Stomach (tissue), 9 donors: ENCODE results near the gene DYSF. TPM values are rescaled to one million over a fixed set of nuclear protein-coding genes. Genes with fewer than 3 reads are reported as not detected.

Experiments
- DNase-seq, 2 donors: peaks; one replicate each; pipeline versions ENCODE4 v3.0.0 to v3.0.0-alpha.2; 2013 to 2019
- H3K27ac ChIP-seq, 5 donors: fragments of 200-600 bp in 4 of 5; sonication (generic) in 4 of 5; one replicate each; pipeline ENCODE4 v1.5.1; 2013 to 2019; ENCODE audit warnings: mild to moderate bottlenecking in 1 of 5, moderate library complexity in 1 of 5
- H3K27me3 ChIP-seq, 3 donors: fragments of 200-600 bp; sonication (generic); one replicate each; pipeline ENCODE4 v1.5.1; 2017 to 2019; ENCODE audit warnings: mixed run types in 1 of 3
- H3K36me3 ChIP-seq, 4 donors: fragments of 200-600 bp; sonication (generic); 1 replicate in 3 of 4; 2 replicates in 1 of 4; pipeline ENCODE4 v1.5.1; 2016 to 2019
- H3K4me1 ChIP-seq, 4 donors: fragments of 200-600 bp; sonication (generic); one replicate each; pipeline ENCODE4 v1.5.1; 2016 to 2019
- H3K4me3 ChIP-seq, 4 donors: fragments of 200-600 bp; sonication (generic) in 3 of 4; one replicate each; pipeline ENCODE4 v1.5.1; 2016 to 2019; ENCODE audit warnings: mild to moderate bottlenecking in 1 of 4
- H3K9me3 ChIP-seq, 4 donors: fragments of 200-600 bp; sonication (generic); one replicate each; pipeline ENCODE4 v1.5.1; 2016 to 2019
- CTCF ChIP-seq, 7 experiments: fragments of 450-650 bp in 4 of 7; fragments of 200-600 bp in 3 of 7; sonication (generic) in 3 of 7; IDR thresholded peaks; one replicate each; pipeline ENCODE4 v1.5.1; 2016 to 2019; ENCODE audit warnings: antibody characterized with exemption in 7 of 7, control low read depth in 2 of 7, mild to moderate bottlenecking in 1 of 7
- EP300 ChIP-seq: sonication (generic); formaldehyde crosslinking; IDR thresholded peaks from one replicate; pipeline ENCODE4 v1.6.1; 2017; ENCODE audit warnings: antibody characterized with exemption
- POLR2A ChIP-seq, 4 donors: fragments of 450-650 bp; IDR thresholded peaks; one replicate each; pipeline ENCODE4 v1.6.1; 2016; ENCODE audit warnings: antibody characterized with exemption in 4 of 4, control low read depth in 2 of 4, mild to moderate bottlenecking in 1 of 4, moderate library complexity in 1 of 4
- POLR2AphosphoS5 ChIP-seq, 3 donors: sonication (generic); formaldehyde crosslinking; IDR thresholded peaks; one replicate each; pipeline ENCODE4 v1.6.1; 2016; ENCODE audit warnings: antibody characterized with exemption in 3 of 3
- WGBS, 5 donors: extraction: QIAGEN DNeasy Blood & Tissue Kit in 3 of 5; methylation state at CpG; one replicate each; pipeline versions ENCODE4 v1.1.5 to v1.1.7; 2013 to 2018; 5-methylcytosine and 5-hydroxymethylcytosine counted together
- intact Hi-C: fragments of 100-400 bp; cut with DNase I; formaldehyde crosslinking; loops from one replicate; pipeline ENCODE4 v1.15.1; 2023; ENCODE audit warnings: low total_unique reads
- polyA plus RNA-seq, 3 donors: library from polyadenylated mRNA; stranded (reverse); fragments of 200-250 nt; gene quantifications; one replicate each; pipeline ENCODE4 v1.2.3, GENCODE V29; 2013
- total RNA-seq, 5 donors: library from RNA; depleted of rRNA; stranded (reverse); fragments of >200 nt; gene quantifications; one replicate each; pipeline versions ENCODE4 v1.1.0 to v1.2.3, GENCODE V29; 2014 to 2016
- donor health status: healthy with polysubstance abuse.
- donor health status: Bipolar disorder and iron deficiency.
- donor health status: healthy.

Gene DYSF
- total and polyA plus RNA-seq, 8 donors = 2.1 to 13.4 (median 6.1) TPM

- Histone ChIP-seq H3K27me3 (peaks cover 0 to 9% (median 0%) of the 10 kb centered on the region in 3 donors), H3K4me3 (no peak overlapping the region), H3K4me1 (peaks cover 0 to under 1% (median under 1%) of the 10 kb centered on the region in 4 donors), H3K27ac (no peak overlapping the region), H3K9me3 (peaks cover 0 to 5% (median 0%) of the 10 kb centered on the region in 4 donors), H3K36me3 (peaks cover 0 to 22% (median 6%) of the 10 kb centered on the region in 4 donors)
- WGBS, 5 donors = 83 to 91% (median 86%) methylated on average over 9 to 11 of the region's 11 CpGs
- no peak for DNase-seq
- TF ChIP-seq POLR2A (IDR thresholded peaks at IDR 0.05) (no peak), POLR2AphosphoS5 (IDR thresholded peaks at IDR 0.05) (no peak), EP300 (no peak), CTCF (IDR thresholded peaks at IDR 0.05) (no peak)
- intact Hi-C loops = no loop called here
Measured at GRCh38 chr2:71550801-71551630, 97.7 kb downstream of the DYSF start.

GRCh38 chr2:71551631-71551915 is 98.2 kb downstream of the DYSF start:
- H3K27me3 ChIP-seq = peaks cover 0 to 5% (median 0%) of the 10 kb centered on the region in 3 donors
- no peaks in the 10 kb centered on the region for H3K4me1 ChIP-seq
- peaks cover 0 to 5% (median 0%) of the 10 kb centered on the region in 4 donors for H3K9me3 ChIP-seq
- TF ChIP-seq CTCF (IDR thresholded peaks at IDR 0.05) = no peak
- no peak for TF ChIP-seq POLR2A (IDR thresholded peaks at IDR 0.05)
- TF ChIP-seq EP300 = no peak
- H3K27ac ChIP-seq = no peak overlapping the region
- intact Hi-C loops = no loop called here
- no peak for DNase-seq
- no peak overlapping the region for H3K4me3 ChIP-seq
- peaks cover 0 to 28% (median 7%) of the 10 kb centered on the region in 4 donors for H3K36me3 ChIP-seq
- WGBS, 5 donors = 81 to 87% (median 85%) methylated on average over 7 to 9 of the region's 9 CpGs

GRCh38 chr2:71552356-71552755 is 99.0 kb downstream of the DYSF start:
- Histone ChIP-seq H3K27me3 (no peaks in the 10 kb centered on the region), H3K27ac (no peak overlapping the region), H3K36me3 (peaks cover 0 to 29% (median 7%) of the 10 kb centered on the region in 4 donors), H3K4me3 (no peak overlapping the region), H3K9me3 (peaks cover 0 to 5% (median 0%) of the 10 kb centered on the region in 4 donors), H3K4me1 (no peaks in the 10 kb centered on the region)
- no peak for DNase-seq
- intact Hi-C loops = no loop called here
- WGBS, 5 donors = 78 to 90% (median 85%) methylated on average over 3 to 6 of the region's 6 CpGs
- TF ChIP-seq EP300 (no peak), POLR2AphosphoS5 (IDR thresholded peaks at IDR 0.05) (no peak), CTCF (IDR thresholded peaks at IDR 0.05) (no peak), POLR2A (IDR thresholded peaks at IDR 0.05) (no peak)

GRCh38 chr2:71552861-71553301 is 99.5 kb downstream of the DYSF start:
- no peak for DNase-seq
- H3K4me1 ChIP-seq = no peaks in the 10 kb centered on the region
- peaks cover 0 to 29% (median 7%) of the 10 kb centered on the region in 4 donors for H3K36me3 ChIP-seq
- intact Hi-C loops = no loop called here
- H3K27ac ChIP-seq = no peak overlapping the region
- peaks cover 0 to 5% (median 0%) of the 10 kb centered on the region in 4 donors for H3K9me3 ChIP-seq
- no peak for TF ChIP-seq POLR2AphosphoS5 (IDR thresholded peaks at IDR 0.05)
- no peak for TF ChIP-seq POLR2A (IDR thresholded peaks at IDR 0.05)
- no peak for TF ChIP-seq CTCF (IDR thresholded peaks at IDR 0.05)
- no peak for TF ChIP-seq EP300
- no peaks in the 10 kb centered on the region for H3K27me3 ChIP-seq
- 88 to 94% (median 91%) methylated on average over 15 of the region's 15 CpGs for WGBS, 5 donors
- no peak overlapping the region for H3K4me3 ChIP-seq
